GM19395 (cell line): ENCODE measurements around the gene TENM4.
A peak's percentile ranks its signal among the peaks of the same experiment; 100 is the strongest.

ENCODE experiments used
- ATAC-seq: cut with Tn5 transposase; IDR thresholded peaks from one replicate; pipeline ENCODE4 v1.9.1; 2021; ENCODE audit warnings: mild to moderate bottlenecking, moderate library complexity; ENCODE audit not compliant: unreplicated experiment

TENM4 gene

GRCh38 chr11:79040348-79040747 lies 400.5 kb downstream of the TENM4 start:
- ATAC-seq = no peak

- ATAC-seq = no peak
Measured at GRCh38 chr11:79039122-79039521, 401.7 kb downstream of the TENM4 start.

- no peak for ATAC-seq
Measured at GRCh38 chr11:79035881-79036280, 404.9 kb downstream of the TENM4 start.

- ATAC-seq = no peak
Measured at GRCh38 chr11:79033833-79034232, 407.0 kb downstream of the TENM4 start.

GRCh38 chr11:79030448-79030847 lies 410.4 kb downstream of the TENM4 start:
- ATAC-seq = no peak

GRCh38 chr11:79028225-79028624 lies 412.6 kb downstream of the TENM4 start:
- no peak for ATAC-seq

- peak; percentile 87 for ATAC-seq
Measured at GRCh38 chr11:79026803-79027445, 413.9 kb downstream of the TENM4 start.

GRCh38 chr11:79025622-79026021 lies 415.2 kb downstream of the TENM4 start:
- no peak for ATAC-seq

GRCh38 chr11:79025097-79025496 lies 415.7 kb downstream of the TENM4 start:
- no peak for ATAC-seq

GRCh38 chr11:79022265-79022664 lies 418.6 kb downstream of the TENM4 start:
- no peak for ATAC-seq

GRCh38 chr11:79021601-79022000 lies 419.2 kb downstream of the TENM4 start:
- no peak for ATAC-seq

GRCh38 chr11:79019975-79020374 lies 420.9 kb downstream of the TENM4 start:
- ATAC-seq = no peak

- no peak for ATAC-seq
Measured at GRCh38 chr11:79019277-79019676, 421.6 kb downstream of the TENM4 start.

GRCh38 chr11:79018371-79018849 lies 422.4 kb downstream of the TENM4 start:
- no peak for ATAC-seq

- ATAC-seq = no peak
Measured at GRCh38 chr11:79017811-79018210, 423.0 kb downstream of the TENM4 start.

GRCh38 chr11:79013509-79013908 lies 427.3 kb downstream of the TENM4 start:
- ATAC-seq = no peak

GRCh38 chr11:79011357-79011756 lies 429.5 kb downstream of the TENM4 start:
- ATAC-seq = no peak

GRCh38 chr11:79007771-79008402 lies 432.9 kb downstream of the TENM4 start:
- ATAC-seq = no peak

- no peak for ATAC-seq
Measured at GRCh38 chr11:79006854-79007253, 434.0 kb downstream of the TENM4 start.

- ATAC-seq = no peak
Measured at GRCh38 chr11:78996007-78996406, 444.8 kb downstream of the TENM4 start.

- ATAC-seq = no peak
Measured at GRCh38 chr11:78995171-78995570, 445.7 kb downstream of the TENM4 start.

- no peak for ATAC-seq
Measured at GRCh38 chr11:78993802-78994430, 446.9 kb downstream of the TENM4 start.
